H1 (cell line): ENCODE results near the gene KANSL1. TPM values are rescaled to one million over a fixed set of nuclear protein-coding genes. Genes with fewer than 3 reads are reported as not detected.

ENCODE experiments used
- BACH1 ChIP-seq: IDR thresholded peaks from 2 replicates; pipeline ENCODE4 v1.6.1; 2012; ENCODE audit warnings: low read length, improper control_type of control experiment
- NANOG ChIP-seq: IDR thresholded peaks from 2 replicates; pipeline ENCODE4 v1.6.1; 2011; ENCODE audit warnings: low read length, low read depth, mild to moderate bottlenecking, inconsistent platforms; ENCODE audit not compliant: insufficient read depth, poor library complexity, severe bottlenecking
- SP1 ChIP-seq: IDR thresholded peaks from 2 replicates; pipeline ENCODE4 v1.6.1; 2011; ENCODE audit warnings: low read depth, low read length
- polyA plus RNA-seq, 7 experiments: library from polyadenylated mRNA; depleted of rRNA in 3 of 7; stranded (reverse) in 5 of 7; unstranded in 2 of 7; fragments of >200 nt in 5 of 7; fragments of 200-250 nt in 2 of 7; gene quantifications; 1 replicate in 5 of 7; 2 replicates in 1 of 7; 4 replicates in 1 of 7; pipeline versions ENCODE4 v1.2.1 to v1.2.3, GENCODE V29; 2011 to 2013; ENCODE audit warnings: missing spikeins in 2 of 7, mixed read lengths in 2 of 7
- total RNA-seq: library from RNA; stranded (reverse); fragmentation: NEBNext Ultra II Directional; extraction: Animal tissue kit (Norgen Biotek cat#: 25700); gene quantifications from 2 replicates; pipeline ENCODE4 v1.2.1, GENCODE V29; 2021
- TF ChIP-seq, protein P1 (sequence below): fragments of 300-600 bp; sonication (generic); IDR thresholded peaks from 2 replicates; pipeline ENCODE4 v1.7.1; 2012; ENCODE audit warnings: low read length, moderate library complexity, mild to moderate bottlenecking, inconsistent platforms; ENCODE audit not compliant: insufficient replicate concordance

KANSL1 gene
- total and polyA plus RNA-seq, 2 of the 8 experiments (the other 6 are each of a cell fraction or from before 2014, with no cell fraction given), result 34.0 to 128 TPM

DNA sequence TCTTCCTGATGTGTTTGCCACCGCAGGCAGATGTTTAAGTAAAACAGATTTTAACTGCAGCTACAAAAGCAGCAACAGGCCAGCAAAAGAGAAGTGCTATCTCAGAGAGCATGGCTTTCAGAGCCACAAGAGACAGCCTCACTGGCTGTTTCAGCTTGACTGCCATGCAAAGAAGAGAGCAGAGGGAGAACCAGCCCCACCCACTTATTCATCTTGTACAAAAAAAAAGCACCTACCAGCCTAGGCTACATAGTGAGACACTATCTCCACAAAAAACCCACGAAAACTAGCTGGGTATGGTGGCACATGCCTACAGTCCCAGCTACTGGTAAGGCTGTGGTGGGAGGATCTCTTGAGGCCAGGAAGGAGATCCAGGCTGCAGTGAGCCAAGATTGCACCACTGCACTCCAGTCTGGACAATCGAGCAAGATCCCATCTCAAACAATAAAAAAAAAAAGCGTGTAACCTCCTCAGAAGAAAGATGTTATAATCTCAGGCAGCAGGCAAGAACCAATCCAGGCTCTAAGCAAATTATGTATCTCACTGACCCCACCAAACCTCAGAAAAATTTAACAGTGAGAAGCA lies 164.2 kb downstream of the KANSL1 start (continued):
- TF ChIP-seq, protein P1, sequence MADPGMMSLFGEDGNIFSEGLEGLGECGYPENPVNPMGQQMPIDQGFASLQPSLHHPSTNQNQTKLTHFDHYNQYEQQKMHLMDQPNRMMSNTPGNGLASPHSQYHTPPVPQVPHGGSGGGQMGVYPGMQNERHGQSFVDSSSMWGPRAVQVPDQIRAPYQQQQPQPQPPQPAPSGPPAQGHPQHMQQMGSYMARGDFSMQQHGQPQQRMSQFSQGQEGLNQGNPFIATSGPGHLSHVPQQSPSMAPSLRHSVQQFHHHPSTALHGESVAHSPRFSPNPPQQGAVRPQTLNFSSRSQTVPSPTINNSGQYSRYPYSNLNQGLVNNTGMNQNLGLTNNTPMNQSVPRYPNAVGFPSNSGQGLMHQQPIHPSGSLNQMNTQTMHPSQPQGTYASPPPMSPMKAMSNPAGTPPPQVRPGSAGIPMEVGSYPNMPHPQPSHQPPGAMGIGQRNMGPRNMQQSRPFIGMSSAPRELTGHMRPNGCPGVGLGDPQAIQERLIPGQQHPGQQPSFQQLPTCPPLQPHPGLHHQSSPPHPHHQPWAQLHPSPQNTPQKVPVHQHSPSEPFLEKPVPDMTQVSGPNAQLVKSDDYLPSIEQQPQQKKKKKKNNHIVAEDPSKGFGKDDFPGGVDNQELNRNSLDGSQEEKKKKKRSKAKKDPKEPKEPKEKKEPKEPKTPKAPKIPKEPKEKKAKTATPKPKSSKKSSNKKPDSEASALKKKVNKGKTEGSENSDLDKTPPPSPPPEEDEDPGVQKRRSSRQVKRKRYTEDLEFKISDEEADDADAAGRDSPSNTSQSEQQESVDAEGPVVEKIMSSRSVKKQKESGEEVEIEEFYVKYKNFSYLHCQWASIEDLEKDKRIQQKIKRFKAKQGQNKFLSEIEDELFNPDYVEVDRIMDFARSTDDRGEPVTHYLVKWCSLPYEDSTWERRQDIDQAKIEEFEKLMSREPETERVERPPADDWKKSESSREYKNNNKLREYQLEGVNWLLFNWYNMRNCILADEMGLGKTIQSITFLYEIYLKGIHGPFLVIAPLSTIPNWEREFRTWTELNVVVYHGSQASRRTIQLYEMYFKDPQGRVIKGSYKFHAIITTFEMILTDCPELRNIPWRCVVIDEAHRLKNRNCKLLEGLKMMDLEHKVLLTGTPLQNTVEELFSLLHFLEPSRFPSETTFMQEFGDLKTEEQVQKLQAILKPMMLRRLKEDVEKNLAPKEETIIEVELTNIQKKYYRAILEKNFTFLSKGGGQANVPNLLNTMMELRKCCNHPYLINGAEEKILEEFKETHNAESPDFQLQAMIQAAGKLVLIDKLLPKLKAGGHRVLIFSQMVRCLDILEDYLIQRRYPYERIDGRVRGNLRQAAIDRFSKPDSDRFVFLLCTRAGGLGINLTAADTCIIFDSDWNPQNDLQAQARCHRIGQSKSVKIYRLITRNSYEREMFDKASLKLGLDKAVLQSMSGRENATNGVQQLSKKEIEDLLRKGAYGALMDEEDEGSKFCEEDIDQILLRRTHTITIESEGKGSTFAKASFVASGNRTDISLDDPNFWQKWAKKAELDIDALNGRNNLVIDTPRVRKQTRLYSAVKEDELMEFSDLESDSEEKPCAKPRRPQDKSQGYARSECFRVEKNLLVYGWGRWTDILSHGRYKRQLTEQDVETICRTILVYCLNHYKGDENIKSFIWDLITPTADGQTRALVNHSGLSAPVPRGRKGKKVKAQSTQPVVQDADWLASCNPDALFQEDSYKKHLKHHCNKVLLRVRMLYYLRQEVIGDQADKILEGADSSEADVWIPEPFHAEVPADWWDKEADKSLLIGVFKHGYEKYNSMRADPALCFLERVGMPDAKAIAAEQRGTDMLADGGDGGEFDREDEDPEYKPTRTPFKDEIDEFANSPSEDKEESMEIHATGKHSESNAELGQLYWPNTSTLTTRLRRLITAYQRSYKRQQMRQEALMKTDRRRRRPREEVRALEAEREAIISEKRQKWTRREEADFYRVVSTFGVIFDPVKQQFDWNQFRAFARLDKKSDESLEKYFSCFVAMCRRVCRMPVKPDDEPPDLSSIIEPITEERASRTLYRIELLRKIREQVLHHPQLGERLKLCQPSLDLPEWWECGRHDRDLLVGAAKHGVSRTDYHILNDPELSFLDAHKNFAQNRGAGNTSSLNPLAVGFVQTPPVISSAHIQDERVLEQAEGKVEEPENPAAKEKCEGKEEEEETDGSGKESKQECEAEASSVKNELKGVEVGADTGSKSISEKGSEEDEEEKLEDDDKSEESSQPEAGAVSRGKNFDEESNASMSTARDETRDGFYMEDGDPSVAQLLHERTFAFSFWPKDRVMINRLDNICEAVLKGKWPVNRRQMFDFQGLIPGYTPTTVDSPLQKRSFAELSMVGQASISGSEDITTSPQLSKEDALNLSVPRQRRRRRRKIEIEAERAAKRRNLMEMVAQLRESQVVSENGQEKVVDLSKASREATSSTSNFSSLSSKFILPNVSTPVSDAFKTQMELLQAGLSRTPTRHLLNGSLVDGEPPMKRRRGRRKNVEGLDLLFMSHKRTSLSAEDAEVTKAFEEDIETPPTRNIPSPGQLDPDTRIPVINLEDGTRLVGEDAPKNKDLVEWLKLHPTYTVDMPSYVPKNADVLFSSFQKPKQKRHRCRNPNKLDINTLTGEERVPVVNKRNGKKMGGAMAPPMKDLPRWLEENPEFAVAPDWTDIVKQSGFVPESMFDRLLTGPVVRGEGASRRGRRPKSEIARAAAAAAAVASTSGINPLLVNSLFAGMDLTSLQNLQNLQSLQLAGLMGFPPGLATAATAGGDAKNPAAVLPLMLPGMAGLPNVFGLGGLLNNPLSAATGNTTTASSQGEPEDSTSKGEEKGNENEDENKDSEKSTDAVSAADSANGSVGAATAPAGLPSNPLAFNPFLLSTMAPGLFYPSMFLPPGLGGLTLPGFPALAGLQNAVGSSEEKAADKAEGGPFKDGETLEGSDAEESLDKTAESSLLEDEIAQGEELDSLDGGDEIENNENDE, result no peak
- no peak for TF ChIP-seq BACH1
- TF ChIP-seq SP1, result no peak
- TF ChIP-seq NANOG, result no peak
